ELR (cell line): ENCODE measurements around the gene EVPLL.
"Not testable (repeated sequence)": the region's sequence is repeated elsewhere in the genome, so short reads cannot be mapped to it uniquely, and the experiment has no call there.

ENCODE experiments used
- DNase-seq: peaks from one replicate; pipeline ENCODE4 v3.0.0-alpha.2; 2015; ENCODE audit warnings: low read depth

EVPLL gene

DNA sequence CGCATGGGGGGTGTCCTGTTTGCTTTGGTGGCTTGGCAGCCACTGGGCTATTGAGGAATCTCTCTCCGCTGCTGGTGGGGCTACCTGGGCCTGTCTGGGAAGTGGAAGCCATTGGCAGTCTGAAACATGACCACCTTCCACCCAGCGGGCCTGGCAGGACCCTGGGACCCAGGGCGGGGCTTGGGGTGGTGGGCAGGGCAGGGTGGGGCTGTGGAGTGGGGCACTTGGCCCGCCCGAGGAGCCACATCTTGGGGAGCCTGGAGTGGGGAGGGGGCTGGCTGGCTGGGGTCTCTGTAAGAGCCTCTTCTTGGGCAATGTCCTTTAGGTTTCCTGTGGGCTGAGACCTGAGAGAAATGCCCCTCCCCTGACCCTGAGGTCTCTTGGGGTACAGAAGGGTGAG lies 48.0 kb downstream of the EVPLL start:
- DNase-seq, result not testable (repeated sequence)

- DNase-seq, result not testable (repeated sequence)
These were observed 49.1 kb downstream of the EVPLL start for GRCh38 chr17:18426639-18427038.

DNA sequence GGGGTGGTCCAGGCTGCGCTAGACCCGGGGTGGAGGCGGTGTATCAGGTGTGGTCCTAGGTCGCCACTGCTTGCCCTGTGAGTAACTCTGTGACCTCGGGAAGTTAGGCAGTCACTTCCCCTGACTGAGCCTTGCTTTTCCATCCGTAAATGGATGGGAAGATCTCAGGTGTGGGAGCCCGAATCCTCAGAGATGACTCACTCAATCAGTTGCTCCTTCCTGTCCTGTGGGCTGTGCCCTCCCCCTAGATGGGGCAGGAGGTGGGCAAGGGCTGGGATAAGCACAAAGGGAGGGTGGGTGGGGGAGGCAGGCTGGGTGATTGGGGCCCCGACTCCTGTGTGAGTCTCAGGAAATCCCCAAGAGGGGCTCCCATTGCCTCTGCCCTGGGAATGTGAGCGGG lies 54.6 kb downstream of the EVPLL start:
- DNase-seq, result not testable (repeated sequence)
